ENCODE data around the gene MGLL.

The MGLL gene

GRCh38 chr3:127669541-127670228 is 152.6 kb downstream of the MGLL start:
- no peak overlapping the region for H3K4me3 ChIP-seq
- H3K4me2 ChIP-seq = no peak overlapping the region
- H3K27me3 ChIP-seq = no peaks in the 10 kb centered on the region
- peaks cover 0 to 8% (median 4%) of the 10 kb centered on the region in 11 experiments; a peak in 6 of 22 replicates for H4K20me1 ChIP-seq
- no peak overlapping the region for H3K27ac ChIP-seq
- peaks cover 0 to 2% (median 0%) of the 10 kb centered on the region in 11 experiments; a peak in 2 of 22 replicates for H3K36me3 ChIP-seq
- H3K9ac ChIP-seq = no peak overlapping the region
- peaks cover 19 to 23% (median 21%) of the 10 kb centered on the region in 10 experiments for H3K4me1 ChIP-seq
- TF ChIP-seq Cebpa-rat (IDR thresholded peaks at IDR 0.05) = no peak
- no peaks in the 10 kb centered on the region for H3K9me3 ChIP-seq (replicated peaks in 1 of 11)

DNA sequence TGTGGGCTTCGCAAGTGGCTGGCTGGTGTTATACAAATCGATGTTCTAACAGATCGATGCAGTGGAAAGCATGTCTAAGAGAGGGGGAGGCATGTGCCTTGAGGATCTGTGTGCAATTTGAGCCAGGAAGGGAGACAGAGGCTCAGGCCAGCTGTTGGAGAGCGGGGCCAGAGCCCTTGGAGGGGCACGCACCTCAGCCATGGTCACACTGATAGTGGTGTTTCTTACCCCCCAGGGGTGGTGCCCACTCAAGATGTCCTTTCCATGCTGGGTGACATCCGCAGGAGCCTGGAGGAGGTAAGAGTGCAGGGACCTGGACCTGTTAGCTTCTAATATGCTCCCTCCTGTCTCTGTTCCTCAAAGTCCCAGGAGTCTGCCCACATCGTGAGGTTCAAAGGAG is 153.4 kb downstream of the MGLL start:
- Histone ChIP-seq H3K27me3 (no peaks in the 10 kb centered on the region), H3K27ac (no peak overlapping the region), H4K20me1 (peaks cover 0 to 6% (median 0%) of the 10 kb centered on the region in 11 experiments; a peak in 3 of 22 replicates), H3K9me3 (replicated peaks in 1 of 11) (no peaks in the 10 kb centered on the region), H3K4me3 (no peak overlapping the region), H3K36me3 (no peaks in the 10 kb centered on the region), H3K4me2 (no peak overlapping the region), H3K9ac (no peak overlapping the region), H3K4me1 (peaks cover 16 to 20% (median 19%) of the 10 kb centered on the region in 10 experiments)
- no peak for TF ChIP-seq Cebpa-rat (IDR thresholded peaks at IDR 0.05)

GRCh38 chr3:127667119-127667681 is 155.1 kb downstream of the MGLL start:
- Histone ChIP-seq H3K9me3 (replicated peaks in 1 of 11) (no peaks in the 10 kb centered on the region), H3K4me3 (no peak overlapping the region), H3K27ac (no peak overlapping the region), H3K9ac (no peak overlapping the region), H4K20me1 (no peaks in the 10 kb centered on the region), H3K36me3 (no peaks in the 10 kb centered on the region), H3K27me3 (no peaks in the 10 kb centered on the region), H3K4me2 (no peak overlapping the region), H3K4me1 (peaks cover 9 to 12% (median 10%) of the 10 kb centered on the region in 10 experiments; a peak in 19 of 20 replicates)
- no peak for TF ChIP-seq Cebpa-rat (IDR thresholded peaks at IDR 0.05)

DNA sequence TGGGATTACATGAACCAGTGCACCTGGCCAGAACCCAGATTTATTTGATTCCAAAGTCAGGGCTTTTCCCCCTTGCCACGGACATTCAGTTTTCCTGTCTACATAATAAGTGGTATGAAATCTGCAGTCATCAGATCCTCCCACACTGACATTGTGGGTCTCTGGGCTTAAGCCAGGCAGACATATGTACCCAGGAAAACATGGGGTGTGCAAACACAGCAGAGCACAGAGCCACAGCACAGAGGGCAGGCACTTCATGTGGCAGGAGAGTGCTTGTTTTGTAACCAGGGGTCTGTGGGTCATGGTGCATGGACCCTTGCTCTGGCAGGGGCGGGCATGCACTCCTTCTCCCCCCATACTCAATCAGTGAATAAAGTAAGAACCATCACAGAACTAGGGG is 155.6 kb downstream of the MGLL start:
- H3K9me3 ChIP-seq (replicated peaks in 1 of 11) = no peaks in the 10 kb centered on the region
- no peaks in the 10 kb centered on the region for H4K20me1 ChIP-seq
- H3K36me3 ChIP-seq = no peaks in the 10 kb centered on the region
- no peak overlapping the region for H3K4me3 ChIP-seq
- no peak for TF ChIP-seq Cebpa-rat (IDR thresholded peaks at IDR 0.05)
- no peak overlapping the region for H3K27ac ChIP-seq
- no peak overlapping the region for H3K4me2 ChIP-seq
- H3K4me1 ChIP-seq = peaks cover 4 to 6% (median 5%) of the 10 kb centered on the region in 10 experiments; a peak in 19 of 20 replicates
- H3K27me3 ChIP-seq = no peaks in the 10 kb centered on the region
- H3K9ac ChIP-seq = no peak overlapping the region

DNA sequence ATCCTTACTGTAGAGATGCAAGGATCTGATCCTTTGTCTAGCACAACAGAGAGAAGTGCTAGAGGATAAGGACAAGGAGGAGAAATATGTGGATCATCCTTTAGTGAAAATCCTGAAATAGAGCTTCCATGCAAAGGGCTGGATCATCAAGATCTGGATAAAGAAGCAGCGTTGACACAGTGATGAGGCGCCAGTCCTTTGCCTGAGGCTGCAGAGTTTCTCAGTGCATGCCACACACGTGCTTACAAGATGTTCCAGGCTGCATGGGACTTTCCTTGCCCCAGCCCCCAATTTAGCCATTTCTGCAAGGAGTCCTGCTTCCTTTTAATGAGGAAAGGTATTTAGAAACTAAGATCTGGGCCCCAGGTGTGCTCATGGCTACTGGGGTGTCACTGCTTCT is 156.7 kb downstream of the MGLL start:
- H3K4me3 ChIP-seq = no peak overlapping the region
- TF ChIP-seq Cebpa-rat (IDR thresholded peaks at IDR 0.05) = no peak
- no peak overlapping the region for H3K4me2 ChIP-seq

GRCh38 chr3:127665165-127665564 is 157.2 kb downstream of the MGLL start:
- Histone ChIP-seq H3K27ac (no peak overlapping the region), H3K9ac (no peak overlapping the region), H3K36me3 (no peaks in the 10 kb centered on the region), H3K9me3 (replicated peaks in 1 of 11) (no peaks in the 10 kb centered on the region), H3K4me3 (no peak overlapping the region), H3K4me2 (no peak overlapping the region), H3K27me3 (no peaks in the 10 kb centered on the region), H4K20me1 (no peaks in the 10 kb centered on the region), H3K4me1 (peaks cover 9 to 13% (median 10%) of the 10 kb centered on the region in 10 experiments)
- TF ChIP-seq Cebpa-rat (IDR thresholded peaks at IDR 0.05) = no peak

More for the DNA sequence above, 156.7 kb downstream of the MGLL start:
- H3K9ac ChIP-seq = no peak overlapping the region
- no peaks in the 10 kb centered on the region for H3K27me3 ChIP-seq
- H4K20me1 ChIP-seq = no peaks in the 10 kb centered on the region
- no peaks in the 10 kb centered on the region for H3K36me3 ChIP-seq
- H3K9me3 ChIP-seq (replicated peaks in 1 of 11) = no peaks in the 10 kb centered on the region
- H3K4me1 ChIP-seq = peaks cover 5 to 9% (median 6%) of the 10 kb centered on the region in 10 experiments
- no peak overlapping the region for H3K27ac ChIP-seq

DNA sequence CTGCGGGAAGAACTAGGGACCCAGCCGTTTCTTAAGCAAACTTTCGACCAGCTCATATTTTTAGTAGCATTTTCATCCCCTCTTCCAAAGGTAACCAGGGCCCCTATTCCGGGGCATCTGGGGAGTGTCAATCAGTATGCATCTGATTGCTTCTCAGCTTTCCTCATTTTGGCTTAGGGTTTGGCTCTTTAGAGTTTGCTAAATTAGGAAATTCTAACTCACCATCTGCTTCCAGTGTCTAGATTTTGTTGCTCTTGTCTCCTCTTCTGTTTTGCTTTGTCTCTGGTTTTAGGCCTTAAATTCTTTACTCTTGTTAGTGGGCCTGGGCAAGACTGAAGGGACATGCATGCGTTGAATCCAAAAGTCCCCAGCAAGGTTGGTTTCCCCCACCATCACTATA is 159.2 kb downstream of the MGLL start:
- H3K36me3 ChIP-seq = no peaks in the 10 kb centered on the region
- H4K20me1 ChIP-seq = no peaks in the 10 kb centered on the region
- no peak overlapping the region for H3K4me3 ChIP-seq
- TF ChIP-seq Cebpa-rat (IDR thresholded peaks at IDR 0.05) = no peak
- no peaks in the 10 kb centered on the region for H3K9me3 ChIP-seq (replicated peaks in 1 of 11)
- H3K4me2 ChIP-seq = no peak overlapping the region
- peaks cover 9 to 20% (median 13%) of the 10 kb centered on the region in 10 experiments for H3K4me1 ChIP-seq
- H3K9ac ChIP-seq = no peak overlapping the region
- H3K27ac ChIP-seq = no peak overlapping the region
- no peaks in the 10 kb centered on the region for H3K27me3 ChIP-seq

- H3K9ac ChIP-seq = no peak overlapping the region
- no peaks in the 10 kb centered on the region for H3K36me3 ChIP-seq
- no peaks in the 10 kb centered on the region for H4K20me1 ChIP-seq
- no peak overlapping the region for H3K27ac ChIP-seq
- peaks cover 9 to 20% (median 13%) of the 10 kb centered on the region in 10 experiments for H3K4me1 ChIP-seq
- H3K9me3 ChIP-seq (replicated peaks in 1 of 11) = no peaks in the 10 kb centered on the region
- H3K27me3 ChIP-seq = no peaks in the 10 kb centered on the region
- no peak for TF ChIP-seq Cebpa-rat (IDR thresholded peaks at IDR 0.05)
- no peak overlapping the region for H3K4me3 ChIP-seq
- no peak overlapping the region for H3K4me2 ChIP-seq
These were observed 160.3 kb downstream of the MGLL start for GRCh38 chr3:127662001-127662469.

GRCh38 chr3:127661600-127661999 is 160.7 kb downstream of the MGLL start:
- peak overlapping the region in 1 of 11 experiments; percentile 78; a peak in 2 of 22 replicates for H3K4me2 ChIP-seq
- peaks cover 9 to 20% (median 13%) of the 10 kb centered on the region in 10 experiments for H3K4me1 ChIP-seq
- no peaks in the 10 kb centered on the region for H4K20me1 ChIP-seq
- no peak overlapping the region for H3K27ac ChIP-seq
- H3K36me3 ChIP-seq = no peaks in the 10 kb centered on the region
- H3K9ac ChIP-seq = no peak overlapping the region
- no peak overlapping the region for H3K4me3 ChIP-seq
- no peak for TF ChIP-seq Cebpa-rat (IDR thresholded peaks at IDR 0.05)
- no peaks in the 10 kb centered on the region for H3K9me3 ChIP-seq (replicated peaks in 1 of 11)
- H3K27me3 ChIP-seq = no peaks in the 10 kb centered on the region
